ENCODE measurements around the gene PPHLN1.

Gene PPHLN1

GRCh38 chr12:42474391-42474790 is 148.4 kb downstream of the PPHLN1 start:
- TF ChIP-seq CTCF (conservative IDR thresholded peaks at IDR 0.05; ENCODE audit: low read depth, low read length): no peak
- no peak overlapping the region for H3K4me3 ChIP-seq (ENCODE audit: low read depth, low read length)

GRCh38 chr12:42475106-42475505 is 149.1 kb downstream of the PPHLN1 start:
- no peak for TF ChIP-seq CTCF (conservative IDR thresholded peaks at IDR 0.05; ENCODE audit: low read depth, low read length)

More at GRCh38 chr12:42474391-42474790, 148.4 kb downstream of the PPHLN1 start:
- DNase-seq (ENCODE audit: low read depth): peak; percentile 22

GRCh38 chr12:42477941-42478340 is 152.0 kb downstream of the PPHLN1 start:
- no peak for TF ChIP-seq CTCF (conservative IDR thresholded peaks at IDR 0.05; ENCODE audit: low read depth, low read length)
- peak; percentile 40 for DNase-seq (ENCODE audit: low read depth)
- no peak overlapping the region for H3K4me3 ChIP-seq (ENCODE audit: low read depth, low read length)

More at GRCh38 chr12:42475106-42475505, 149.1 kb downstream of the PPHLN1 start:
- DNase-seq (ENCODE audit: low read depth): no peak
- no peak overlapping the region for H3K4me3 ChIP-seq (ENCODE audit: low read depth, low read length)

- H3K4me3 ChIP-seq (ENCODE audit: low read depth, low read length): no peak overlapping the region
- no peak for TF ChIP-seq CTCF (conservative IDR thresholded peaks at IDR 0.05; ENCODE audit: low read depth, low read length)
- no peak for DNase-seq (ENCODE audit: low read depth)
Observed at GRCh38 chr12:42481368-42481767, 155.4 kb downstream of the PPHLN1 start.

GRCh38 chr12:42482041-42482747 is 156.2 kb downstream of the PPHLN1 start:
- peak; percentile 70 for DNase-seq (ENCODE audit: low read depth)
- no peak for TF ChIP-seq CTCF (conservative IDR thresholded peaks at IDR 0.05; ENCODE audit: low read depth, low read length)
- H3K4me3 ChIP-seq (ENCODE audit: low read depth, low read length): peak overlapping the region; percentile 79

GRCh38 chr12:42482748-42483520 is 157.0 kb downstream of the PPHLN1 start:
- peak overlapping the region; percentile 79 for H3K4me3 ChIP-seq (ENCODE audit: low read depth, low read length)
- peak; percentile 63 for TF ChIP-seq CTCF (conservative IDR thresholded peaks at IDR 0.05; ENCODE audit: low read depth, low read length)
- peak; percentile 71 for DNase-seq (ENCODE audit: low read depth)

All from choroid plexus epithelial cell (primary cell).